ENCODE results near the gene DAPL1.

DNA sequence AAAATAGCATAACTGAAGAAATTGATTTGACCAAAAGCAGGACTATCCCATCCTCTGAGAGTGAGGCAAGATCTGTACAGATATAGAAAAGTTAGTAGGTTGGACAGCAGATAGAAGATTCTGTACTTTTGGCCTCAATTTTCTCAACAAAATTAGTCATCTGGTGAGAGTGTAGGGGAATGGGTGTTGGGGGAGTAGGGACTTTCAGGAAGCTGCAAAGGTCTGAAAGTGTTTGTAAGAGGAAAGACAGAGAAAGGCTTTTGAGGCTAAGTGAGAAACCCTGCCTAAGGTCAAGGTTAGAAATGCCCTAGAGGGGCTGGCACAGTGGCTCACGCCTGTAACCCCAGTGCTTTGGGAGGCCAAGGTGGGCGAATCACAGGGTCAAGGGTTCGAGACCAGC is 40.3 kb downstream of the DAPL1 start:
- TF ChIP-seq, protein P1, sequence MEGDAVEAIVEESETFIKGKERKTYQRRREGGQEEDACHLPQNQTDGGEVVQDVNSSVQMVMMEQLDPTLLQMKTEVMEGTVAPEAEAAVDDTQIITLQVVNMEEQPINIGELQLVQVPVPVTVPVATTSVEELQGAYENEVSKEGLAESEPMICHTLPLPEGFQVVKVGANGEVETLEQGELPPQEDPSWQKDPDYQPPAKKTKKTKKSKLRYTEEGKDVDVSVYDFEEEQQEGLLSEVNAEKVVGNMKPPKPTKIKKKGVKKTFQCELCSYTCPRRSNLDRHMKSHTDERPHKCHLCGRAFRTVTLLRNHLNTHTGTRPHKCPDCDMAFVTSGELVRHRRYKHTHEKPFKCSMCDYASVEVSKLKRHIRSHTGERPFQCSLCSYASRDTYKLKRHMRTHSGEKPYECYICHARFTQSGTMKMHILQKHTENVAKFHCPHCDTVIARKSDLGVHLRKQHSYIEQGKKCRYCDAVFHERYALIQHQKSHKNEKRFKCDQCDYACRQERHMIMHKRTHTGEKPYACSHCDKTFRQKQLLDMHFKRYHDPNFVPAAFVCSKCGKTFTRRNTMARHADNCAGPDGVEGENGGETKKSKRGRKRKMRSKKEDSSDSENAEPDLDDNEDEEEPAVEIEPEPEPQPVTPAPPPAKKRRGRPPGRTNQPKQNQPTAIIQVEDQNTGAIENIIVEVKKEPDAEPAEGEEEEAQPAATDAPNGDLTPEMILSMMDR (IDR thresholded peaks at IDR 0.05; ENCODE audit: low read depth, low read length): no peak
- no peak for TF ChIP-seq EZH2phosphoT487 (IDR thresholded peaks at IDR 0.05; ENCODE audit: low read depth)

Data from OCI-LY3 (cell line).